ENCODE results near the gene FNIP2. TPM values are rescaled to one million over a fixed set of nuclear protein-coding genes. Genes with fewer than 3 reads are reported as not detected.

Gene FNIP2
- total RNA-seq, 1 donor from 2014 or later = 56.0 TPM

GRCh38 chr4:158903472-158904043 is 134.7 kb downstream of the FNIP2 start:
- H3K4me1 Mint-ChIP-seq (ENCODE audit: low read depth) = peaks cover 38% of the 10 kb centered on the region
- H3K27ac Mint-ChIP-seq = no peak overlapping the region
- no peak overlapping the region for H3K4me3 Mint-ChIP-seq (ENCODE audit: low read depth)

GRCh38 chr4:158904815-158905214 is 136.0 kb downstream of the FNIP2 start:
- H3K4me3 Mint-ChIP-seq (ENCODE audit: low read depth) = no peak overlapping the region
- H3K27me3 Mint-ChIP-seq = no peaks in the 10 kb centered on the region
- no peak for TF ChIP-seq CTCF (IDR thresholded peaks at IDR 0.05; ENCODE audit: unreplicated experiment)
- peaks cover 10% of the 10 kb centered on the region for H3K9me3 Mint-ChIP-seq (ENCODE audit: low read depth)
- H3K4me1 Mint-ChIP-seq (ENCODE audit: low read depth) = peaks cover 32% of the 10 kb centered on the region
- DNase-seq (ENCODE audit: low spot score, unreplicated experiment) = no peak
- H3K36me3 Mint-ChIP-seq (ENCODE audit: insufficient read depth) = peaks cover 25% of the 10 kb centered on the region
- peak overlapping the region; percentile 38 for H3K27ac Mint-ChIP-seq

More at GRCh38 chr4:158903472-158904043, 134.7 kb downstream of the FNIP2 start:
- Mint-ChIP-seq H3K27me3 (no peaks in the 10 kb centered on the region), H3K36me3 (ENCODE audit: insufficient read depth) (peaks cover 36% of the 10 kb centered on the region), H3K9me3 (ENCODE audit: low read depth) (peaks cover 13% of the 10 kb centered on the region)
- TF ChIP-seq CTCF (IDR thresholded peaks at IDR 0.05; ENCODE audit: unreplicated experiment) = no peak
- no peak for DNase-seq (ENCODE audit: low spot score, unreplicated experiment)

- peaks cover 18% of the 10 kb centered on the region for H3K36me3 Mint-ChIP-seq (ENCODE audit: insufficient read depth)
- no peak overlapping the region for H3K27ac Mint-ChIP-seq
- H3K9me3 Mint-ChIP-seq (ENCODE audit: low read depth) = peaks cover 5% of the 10 kb centered on the region
Observed at GRCh38 chr4:158906073-158906472, 137.2 kb downstream of the FNIP2 start.

GRCh38 chr4:158912390-158912789 is 143.6 kb downstream of the FNIP2 start:
- TF ChIP-seq CTCF (IDR thresholded peaks at IDR 0.05; ENCODE audit: unreplicated experiment) = no peak
- no peak overlapping the region for H3K27ac Mint-ChIP-seq
- no peaks in the 10 kb centered on the region for H3K9me3 Mint-ChIP-seq (ENCODE audit: low read depth)
- H3K36me3 Mint-ChIP-seq (ENCODE audit: insufficient read depth) = peaks cover 3% of the 10 kb centered on the region
- H3K4me1 Mint-ChIP-seq (ENCODE audit: low read depth) = peaks cover 5% of the 10 kb centered on the region
- no peaks in the 10 kb centered on the region for H3K27me3 Mint-ChIP-seq
- no peak overlapping the region for H3K4me3 Mint-ChIP-seq (ENCODE audit: low read depth)
- DNase-seq (ENCODE audit: low spot score, unreplicated experiment) = no peak

More at GRCh38 chr4:158906073-158906472, 137.2 kb downstream of the FNIP2 start:
- Mint-ChIP-seq H3K27me3 (no peaks in the 10 kb centered on the region), H3K4me1 (ENCODE audit: low read depth) (peaks cover 29% of the 10 kb centered on the region), H3K4me3 (ENCODE audit: low read depth) (no peak overlapping the region)
- TF ChIP-seq CTCF (IDR thresholded peaks at IDR 0.05; ENCODE audit: unreplicated experiment) = no peak
- no peak for DNase-seq (ENCODE audit: low spot score, unreplicated experiment)

- no peaks in the 10 kb centered on the region for H3K27me3 Mint-ChIP-seq
- no peak for TF ChIP-seq CTCF (IDR thresholded peaks at IDR 0.05; ENCODE audit: unreplicated experiment)
- H3K4me3 Mint-ChIP-seq (ENCODE audit: low read depth) = no peak overlapping the region
- no peaks in the 10 kb centered on the region for H3K9me3 Mint-ChIP-seq (ENCODE audit: low read depth)
- no peak overlapping the region for H3K27ac Mint-ChIP-seq
- peaks cover 5% of the 10 kb centered on the region for H3K4me1 Mint-ChIP-seq (ENCODE audit: low read depth)
- no peak for DNase-seq (ENCODE audit: low spot score, unreplicated experiment)
- peaks cover 2% of the 10 kb centered on the region for H3K36me3 Mint-ChIP-seq (ENCODE audit: insufficient read depth)
Observed at GRCh38 chr4:158912806-158913205, 144.0 kb downstream of the FNIP2 start.
